Spleen (tissue), 7 donors: ENCODE measurements around the gene BIRC6.

Experiments used
- POLR2A ChIP-seq, 3 donors: fragments of 450-650 bp; IDR thresholded peaks; one replicate each; pipeline ENCODE4 v1.5.1; 2017; ENCODE audit warnings: antibody characterized with exemption in 3 of 3, mild to moderate bottlenecking in 1 of 3
- POLR2AphosphoS5 ChIP-seq, 3 donors: sonication (generic); formaldehyde crosslinking; IDR thresholded peaks; one replicate each; pipeline ENCODE4 v1.5.1; 2017; ENCODE audit warnings: antibody characterized with exemption in 3 of 3
- TF ChIP-seq, protein P1 (sequence below), 11 experiments: fragments of 200-600 bp in 7 of 11; fragments of 450-650 bp in 4 of 11; sonication (generic) in 4 of 11; IDR thresholded peaks in 8 of 11; conservative IDR thresholded peaks in 3 of 11; 1 replicate in 7 of 11; 2 replicates in 4 of 11; pipeline versions ENCODE4 v1.4.0 to v1.8.0; 2016 to 2021; ENCODE audit warnings: antibody characterized with exemption in 11 of 11, inconsistent platforms in 4 of 11, mild to moderate bottlenecking in 1 of 11
- donor health status: DM: no; HTN: no; CAD: no; lungs with moderate emphysema.
- donor health status: DM: no; HTN: no; CAD: no.
- donor health status: DM: no; HTN: no; CAD: no.

- TF ChIP-seq, protein P1, sequence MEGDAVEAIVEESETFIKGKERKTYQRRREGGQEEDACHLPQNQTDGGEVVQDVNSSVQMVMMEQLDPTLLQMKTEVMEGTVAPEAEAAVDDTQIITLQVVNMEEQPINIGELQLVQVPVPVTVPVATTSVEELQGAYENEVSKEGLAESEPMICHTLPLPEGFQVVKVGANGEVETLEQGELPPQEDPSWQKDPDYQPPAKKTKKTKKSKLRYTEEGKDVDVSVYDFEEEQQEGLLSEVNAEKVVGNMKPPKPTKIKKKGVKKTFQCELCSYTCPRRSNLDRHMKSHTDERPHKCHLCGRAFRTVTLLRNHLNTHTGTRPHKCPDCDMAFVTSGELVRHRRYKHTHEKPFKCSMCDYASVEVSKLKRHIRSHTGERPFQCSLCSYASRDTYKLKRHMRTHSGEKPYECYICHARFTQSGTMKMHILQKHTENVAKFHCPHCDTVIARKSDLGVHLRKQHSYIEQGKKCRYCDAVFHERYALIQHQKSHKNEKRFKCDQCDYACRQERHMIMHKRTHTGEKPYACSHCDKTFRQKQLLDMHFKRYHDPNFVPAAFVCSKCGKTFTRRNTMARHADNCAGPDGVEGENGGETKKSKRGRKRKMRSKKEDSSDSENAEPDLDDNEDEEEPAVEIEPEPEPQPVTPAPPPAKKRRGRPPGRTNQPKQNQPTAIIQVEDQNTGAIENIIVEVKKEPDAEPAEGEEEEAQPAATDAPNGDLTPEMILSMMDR (IDR thresholded peaks at IDR 0.05 in 8 of 11, conservative IDR thresholded peaks at IDR 0.05 in 3 of 11) = no peak
- TF ChIP-seq POLR2A (IDR thresholded peaks at IDR 0.05) = no peak
- no peak for TF ChIP-seq POLR2AphosphoS5 (IDR thresholded peaks at IDR 0.05)
These were observed 123.2 kb downstream of the BIRC6 start for GRCh38 chr2:32479993-32480392.
